Measurements from ENCODE around the gene TCF19. TPM values are rescaled to one million over a fixed set of nuclear protein-coding genes. Genes with fewer than 3 reads are reported as not detected.

Gene TCF19
- total RNA-seq, 6 experiments from 2014 or later: 0.42 to 4.4 (median 1.3) TPM

- DNase-seq (peak in 1 of 3 donors; percentile 78), ATAC-seq (peak; percentile 54 to 79 (median 60))
- H3K4me3 ChIP-seq: no peak overlapping the region
- H3K36me3 ChIP-seq: no peaks in the 10 kb centered on the region
- no peaks in the 10 kb centered on the region for H3K27me3 ChIP-seq
- peak overlapping the region in 1 of 3 donors; percentile 13 for H3K27ac ChIP-seq
- no peaks in the 10 kb centered on the region for H3K9me3 ChIP-seq
- no peak for TF ChIP-seq POLR2A (IDR thresholded peaks at IDR 0.05)
- TF ChIP-seq, protein P1, sequence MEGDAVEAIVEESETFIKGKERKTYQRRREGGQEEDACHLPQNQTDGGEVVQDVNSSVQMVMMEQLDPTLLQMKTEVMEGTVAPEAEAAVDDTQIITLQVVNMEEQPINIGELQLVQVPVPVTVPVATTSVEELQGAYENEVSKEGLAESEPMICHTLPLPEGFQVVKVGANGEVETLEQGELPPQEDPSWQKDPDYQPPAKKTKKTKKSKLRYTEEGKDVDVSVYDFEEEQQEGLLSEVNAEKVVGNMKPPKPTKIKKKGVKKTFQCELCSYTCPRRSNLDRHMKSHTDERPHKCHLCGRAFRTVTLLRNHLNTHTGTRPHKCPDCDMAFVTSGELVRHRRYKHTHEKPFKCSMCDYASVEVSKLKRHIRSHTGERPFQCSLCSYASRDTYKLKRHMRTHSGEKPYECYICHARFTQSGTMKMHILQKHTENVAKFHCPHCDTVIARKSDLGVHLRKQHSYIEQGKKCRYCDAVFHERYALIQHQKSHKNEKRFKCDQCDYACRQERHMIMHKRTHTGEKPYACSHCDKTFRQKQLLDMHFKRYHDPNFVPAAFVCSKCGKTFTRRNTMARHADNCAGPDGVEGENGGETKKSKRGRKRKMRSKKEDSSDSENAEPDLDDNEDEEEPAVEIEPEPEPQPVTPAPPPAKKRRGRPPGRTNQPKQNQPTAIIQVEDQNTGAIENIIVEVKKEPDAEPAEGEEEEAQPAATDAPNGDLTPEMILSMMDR (IDR thresholded peaks at IDR 0.05): no peak
- 50% methylated on average over 14 of the region's 16 CpGs for WGBS (ENCODE audit: insufficient coverage, low coverage, low lambda C conversion rate, missing lambda C conversion rate)
- no peaks in the 10 kb centered on the region for H3K4me1 ChIP-seq
- intact Hi-C loops (cut with DNase I): no loop called here
These were observed 35.3 kb upstream of the TCF19 start for GRCh38 chr6:31122791-31123706.

GRCh38 chr6:31125162-31125561, 33.2 kb upstream of the TCF19 start:
- ATAC-seq (peak in 1 of 4 donors; percentile 42), DNase-seq (peak in 1 of 3 donors; percentile 35)
- Histone ChIP-seq H3K36me3 (no peaks in the 10 kb centered on the region), H3K9me3 (no peaks in the 10 kb centered on the region), H3K27ac (no peak overlapping the region), H3K4me1 (no peaks in the 10 kb centered on the region), H3K4me3 (no peak overlapping the region), H3K27me3 (no peaks in the 10 kb centered on the region)
- intact Hi-C loops (cut with DNase I): no loop called here
- 60% methylated on average over 6 of the region's 8 CpGs for WGBS (ENCODE audit: insufficient coverage, low coverage, low lambda C conversion rate, missing lambda C conversion rate)
- no peak for TF ChIP-seq POLR2A (IDR thresholded peaks at IDR 0.05)
- TF ChIP-seq, protein P1 (IDR thresholded peaks at IDR 0.05): no peak

- DNase-seq (no peak), ATAC-seq (no peak)
- no peaks in the 10 kb centered on the region for H3K4me1 ChIP-seq
- no peak overlapping the region for H3K27ac ChIP-seq
- TF ChIP-seq, protein P1 (IDR thresholded peaks at IDR 0.05): no peak
- TF ChIP-seq POLR2A (IDR thresholded peaks at IDR 0.05): no peak
- no peaks in the 10 kb centered on the region for H3K36me3 ChIP-seq
- no peaks in the 10 kb centered on the region for H3K27me3 ChIP-seq
- H3K9me3 ChIP-seq: no peaks in the 10 kb centered on the region
- intact Hi-C loops (cut with DNase I): no loop called here
- H3K4me3 ChIP-seq: no peak overlapping the region
- 51% methylated on average over 8 of the region's 12 CpGs for WGBS (ENCODE audit: insufficient coverage, low coverage, low lambda C conversion rate, missing lambda C conversion rate)
These were observed 32.6 kb upstream of the TCF19 start for GRCh38 chr6:31125586-31126363.

- Histone ChIP-seq H3K4me3 (no peak overlapping the region), H3K36me3 (no peaks in the 10 kb centered on the region), H3K27me3 (no peaks in the 10 kb centered on the region), H3K9me3 (no peaks in the 10 kb centered on the region), H3K27ac (no peak overlapping the region), H3K4me1 (no peaks in the 10 kb centered on the region)
- TF ChIP-seq POLR2A (IDR thresholded peaks at IDR 0.05): no peak
- TF ChIP-seq, protein P1 (IDR thresholded peaks at IDR 0.05): no peak
- DNase-seq: no peak
- WGBS (ENCODE audit: insufficient coverage, low coverage, low lambda C conversion rate, missing lambda C conversion rate): 59% methylated on average over 11 of the region's 16 CpGs
- no peak for ATAC-seq
- intact Hi-C loops (cut with DNase I): no loop called here
These were observed 31.8 kb upstream of the TCF19 start for GRCh38 chr6:31126396-31127175.

Measured in right lobe of liver (tissue), 6 donors.